KMS-11 (cell line): ENCODE measurements around the gene TEX2.

Source experiments
- H2AFZ ChIP-seq: fragments of 200-600 bp; sonication (generic); 2 replicates; pipeline ENCODE4 v1.6.1; 2016; ENCODE audit warnings: antibody characterized with exemption, mixed run types, low read depth
- H3K27ac ChIP-seq: fragments of 200-600 bp; sonication (generic); 2 replicates; pipeline ENCODE4 v1.6.1; 2016; ENCODE audit warnings: mild to moderate bottlenecking, mixed run types
- H3K27me3 ChIP-seq: fragments of 200-600 bp; sonication (generic); 2 replicates; pipeline ENCODE4 v1.6.1; 2017; ENCODE audit warnings: mild to moderate bottlenecking, low read depth, mixed run types, moderate library complexity; ENCODE audit not compliant: insufficient read depth
- H3K36me3 ChIP-seq: fragments of 200-600 bp; sonication (generic); 2 replicates; pipeline ENCODE4 v1.6.1; 2017; ENCODE audit warnings: mild to moderate bottlenecking, mixed run types; ENCODE audit not compliant: insufficient read depth
- H3K4me1 ChIP-seq: fragments of 200-600 bp; sonication (generic); 2 replicates; pipeline ENCODE4 v1.6.1; 2016; ENCODE audit warnings: mild to moderate bottlenecking, low read depth, mixed run types; ENCODE audit not compliant: poor library complexity, severe bottlenecking
- H3K4me2 ChIP-seq: fragments of 200-600 bp; sonication (generic); 2 replicates; pipeline ENCODE4 v1.7.0; 2016; ENCODE audit warnings: mild to moderate bottlenecking, mixed run types
- H3K4me3 ChIP-seq: fragments of 200-600 bp; sonication (generic); IDR thresholded peaks from 2 replicates; pipeline ENCODE4 v1.6.1; 2017; ENCODE audit warnings: low read depth, low read length, mixed read lengths; ENCODE audit not compliant: insufficient read depth
- H3K79me2 ChIP-seq: fragments of 200-600 bp; sonication (generic); 2 replicates; pipeline ENCODE4 v1.6.1; 2016; ENCODE audit warnings: low read depth, mixed run types; ENCODE audit not compliant: insufficient read depth
- H3K9ac ChIP-seq: fragments of 200-600 bp; sonication (generic); 2 replicates; pipeline ENCODE4 v1.6.1; 2016; ENCODE audit warnings: mild to moderate bottlenecking, mixed run types
- H4K20me1 ChIP-seq: fragments of 200-600 bp; sonication (generic); 2 replicates; pipeline ENCODE4 v1.6.1; 2016; ENCODE audit warnings: mild to moderate bottlenecking, mixed run types; ENCODE audit not compliant: insufficient read depth
- TF ChIP-seq, protein P1 (sequence below): fragments of 200-600 bp; sonication (generic); conservative IDR thresholded peaks from 2 replicates; pipeline ENCODE4 v1.6.1; 2017; ENCODE audit warnings: low read depth, mild to moderate bottlenecking, antibody characterized with exemption, low read length, moderate library complexity, mixed read lengths

Gene TEX2

DNA sequence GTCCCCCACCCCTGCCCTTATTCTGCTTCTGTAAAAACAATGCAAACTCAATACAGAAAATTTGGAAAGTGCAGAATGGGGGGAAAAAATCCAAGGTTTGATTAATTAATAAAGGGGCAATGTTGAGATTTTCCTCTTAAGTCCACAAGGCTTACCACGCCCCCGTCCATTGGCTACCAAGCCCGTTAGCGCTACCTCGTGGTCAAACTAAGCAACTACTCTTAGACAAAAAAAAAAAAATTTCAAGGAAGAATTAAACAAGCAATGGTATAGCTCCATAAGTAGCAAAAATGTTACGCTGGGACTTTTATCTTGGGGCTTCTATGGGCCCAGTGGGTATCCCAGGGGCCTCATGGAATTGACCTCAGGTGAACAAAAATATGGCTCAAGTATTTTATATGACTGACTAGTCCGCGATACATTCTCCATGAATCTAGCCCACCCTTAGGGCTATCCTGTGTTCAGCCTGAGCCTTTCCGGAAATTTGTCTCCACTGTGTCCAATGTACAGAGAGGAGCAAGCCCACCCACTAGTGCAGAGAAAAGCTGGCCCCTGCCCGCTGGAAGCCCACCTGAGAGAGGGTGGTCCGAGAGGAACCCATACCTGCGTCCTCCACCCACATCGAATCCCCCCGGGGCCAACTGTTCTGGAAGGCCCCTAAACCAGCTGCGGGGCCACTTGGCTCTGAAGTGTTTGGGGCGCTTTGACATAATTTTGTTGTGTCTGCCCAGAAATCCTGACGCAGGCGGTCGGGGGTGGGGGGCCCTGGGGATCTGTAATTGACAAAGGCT lies 19.1 kb upstream of the TEX2 start:
- TF ChIP-seq, protein P1, sequence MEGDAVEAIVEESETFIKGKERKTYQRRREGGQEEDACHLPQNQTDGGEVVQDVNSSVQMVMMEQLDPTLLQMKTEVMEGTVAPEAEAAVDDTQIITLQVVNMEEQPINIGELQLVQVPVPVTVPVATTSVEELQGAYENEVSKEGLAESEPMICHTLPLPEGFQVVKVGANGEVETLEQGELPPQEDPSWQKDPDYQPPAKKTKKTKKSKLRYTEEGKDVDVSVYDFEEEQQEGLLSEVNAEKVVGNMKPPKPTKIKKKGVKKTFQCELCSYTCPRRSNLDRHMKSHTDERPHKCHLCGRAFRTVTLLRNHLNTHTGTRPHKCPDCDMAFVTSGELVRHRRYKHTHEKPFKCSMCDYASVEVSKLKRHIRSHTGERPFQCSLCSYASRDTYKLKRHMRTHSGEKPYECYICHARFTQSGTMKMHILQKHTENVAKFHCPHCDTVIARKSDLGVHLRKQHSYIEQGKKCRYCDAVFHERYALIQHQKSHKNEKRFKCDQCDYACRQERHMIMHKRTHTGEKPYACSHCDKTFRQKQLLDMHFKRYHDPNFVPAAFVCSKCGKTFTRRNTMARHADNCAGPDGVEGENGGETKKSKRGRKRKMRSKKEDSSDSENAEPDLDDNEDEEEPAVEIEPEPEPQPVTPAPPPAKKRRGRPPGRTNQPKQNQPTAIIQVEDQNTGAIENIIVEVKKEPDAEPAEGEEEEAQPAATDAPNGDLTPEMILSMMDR: peak; percentile 87
- H2AFZ ChIP-seq: no peak overlapping the region
- no peaks in the 10 kb centered on the region for H3K4me1 ChIP-seq
- no peaks in the 10 kb centered on the region for H4K20me1 ChIP-seq
- H3K4me2 ChIP-seq: no peak overlapping the region
- H3K27me3 ChIP-seq: no peaks in the 10 kb centered on the region
- H3K27ac ChIP-seq: no peak overlapping the region
- no peaks in the 10 kb centered on the region for H3K79me2 ChIP-seq
- no peaks in the 10 kb centered on the region for H3K36me3 ChIP-seq
- H3K4me3 ChIP-seq: no peak overlapping the region
- no peak overlapping the region for H3K9ac ChIP-seq

DNA sequence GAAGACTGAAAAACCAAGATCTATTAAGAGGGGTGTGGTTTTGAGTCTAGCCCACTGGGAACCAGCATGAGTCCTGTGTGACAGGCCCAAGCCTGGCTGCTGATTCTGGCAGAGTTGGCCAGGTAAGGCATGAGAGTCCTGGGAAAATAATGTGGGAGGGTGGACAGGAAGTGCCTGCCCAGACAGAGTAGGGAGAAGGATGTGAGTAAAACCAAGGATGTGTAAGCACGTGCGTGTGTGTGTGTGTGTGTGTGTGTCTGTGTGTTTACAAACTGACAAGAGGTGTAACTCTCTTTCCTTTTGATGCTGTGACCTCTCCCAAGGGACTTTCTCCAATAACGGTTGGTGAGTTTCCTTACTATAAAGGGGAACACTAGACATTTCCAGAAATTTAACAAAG lies 15.6 kb upstream of the TEX2 start:
- H3K4me3 ChIP-seq: no peak overlapping the region
- H3K79me2 ChIP-seq: no peaks in the 10 kb centered on the region
- no peak overlapping the region for H3K27ac ChIP-seq
- H2AFZ ChIP-seq: no peak overlapping the region
- no peaks in the 10 kb centered on the region for H3K4me1 ChIP-seq
- no peaks in the 10 kb centered on the region for H3K27me3 ChIP-seq
- H3K4me2 ChIP-seq: no peak overlapping the region
- H4K20me1 ChIP-seq: no peaks in the 10 kb centered on the region
- no peak overlapping the region for H3K9ac ChIP-seq
- no peaks in the 10 kb centered on the region for H3K36me3 ChIP-seq
- TF ChIP-seq, protein P1: no peak

DNA sequence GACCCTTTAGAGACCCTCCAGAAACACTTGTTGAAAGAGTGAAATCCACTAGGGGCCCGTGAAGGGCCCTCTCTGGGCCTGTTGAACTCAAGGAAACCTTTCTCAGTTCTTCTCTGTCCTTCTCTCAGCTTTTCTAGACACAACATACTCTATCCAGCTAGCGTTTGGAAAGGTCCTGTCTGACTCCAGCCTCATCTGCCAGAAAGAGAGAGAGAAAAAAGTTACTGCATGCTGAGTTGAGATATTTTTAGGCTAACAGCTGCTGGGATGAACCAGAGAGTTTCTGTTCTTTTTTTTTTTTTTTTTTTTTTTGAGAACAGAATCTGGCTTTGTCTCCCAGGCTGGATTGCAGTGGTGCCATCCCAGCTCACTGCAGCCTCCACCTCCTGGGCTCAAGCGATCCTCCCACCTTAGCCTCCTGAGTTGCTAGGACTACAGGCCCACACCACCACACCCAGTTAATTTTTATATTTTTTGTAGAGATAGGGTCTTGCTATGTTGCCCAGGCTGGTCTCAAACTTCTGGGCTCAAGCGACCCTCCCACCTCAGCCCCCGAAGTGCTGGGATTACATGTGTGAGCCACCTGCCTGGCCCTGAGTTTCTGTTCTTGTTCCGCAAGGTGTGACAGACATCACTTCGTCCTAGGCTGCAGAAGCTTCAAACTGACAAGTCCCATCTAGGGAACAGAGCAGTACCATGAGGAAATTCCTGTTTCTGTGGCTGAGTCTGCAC lies 14.9 kb upstream of the TEX2 start:
- Histone ChIP-seq H3K9ac (no peak overlapping the region), H2AFZ (no peak overlapping the region), H3K27me3 (no peaks in the 10 kb centered on the region), H3K27ac (no peak overlapping the region), H3K4me2 (no peak overlapping the region), H4K20me1 (no peaks in the 10 kb centered on the region), H3K79me2 (no peaks in the 10 kb centered on the region), H3K36me3 (no peaks in the 10 kb centered on the region), H3K4me1 (no peaks in the 10 kb centered on the region), H3K4me3 (no peak overlapping the region)
- TF ChIP-seq, protein P1: no peak

DNA sequence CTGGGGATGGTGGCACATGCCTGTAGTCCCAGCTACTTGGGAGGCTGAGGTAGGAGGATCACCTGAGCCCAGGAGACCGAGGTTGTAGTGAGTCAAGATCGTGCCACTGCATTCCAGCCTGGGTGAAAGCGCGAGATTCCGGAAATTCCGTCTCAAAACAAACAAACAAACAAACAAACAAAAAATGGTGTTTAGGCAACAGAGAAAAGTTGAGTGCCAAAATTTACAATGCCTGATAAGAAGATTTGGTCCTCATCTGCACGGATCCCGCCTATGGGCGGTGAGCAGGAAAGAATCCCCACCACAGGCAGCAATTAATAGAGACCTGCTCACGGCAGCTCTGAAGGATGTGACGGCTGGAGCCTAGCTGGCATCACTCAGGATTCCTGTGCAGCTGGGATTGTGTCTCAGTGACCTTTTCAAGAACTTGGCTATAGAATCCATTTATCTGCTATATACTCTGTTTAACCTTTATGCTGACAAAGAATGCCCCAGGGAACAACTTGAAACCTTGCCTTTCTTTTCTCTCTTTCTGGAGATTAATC lies 14.0 kb upstream of the TEX2 start:
- Histone ChIP-seq H3K36me3 (no peaks in the 10 kb centered on the region), H2AFZ (no peak overlapping the region), H4K20me1 (no peaks in the 10 kb centered on the region), H3K27ac (no peak overlapping the region), H3K9ac (no peak overlapping the region), H3K4me3 (no peak overlapping the region), H3K27me3 (no peaks in the 10 kb centered on the region), H3K79me2 (no peaks in the 10 kb centered on the region), H3K4me2 (no peak overlapping the region), H3K4me1 (no peaks in the 10 kb centered on the region)
- TF ChIP-seq, protein P1: no peak
